Keratinocyte (primary cell): Measurements from ENCODE around the gene SLFN12. TPM values are rescaled to one million over a fixed set of nuclear protein-coding genes. Genes with fewer than 3 reads are reported as not detected.

Experiments used
- DNase-seq: peaks from one replicate; pipeline ENCODE4 v3.0.0-alpha.2; 2011; ENCODE audit warnings: low read depth, missing footprints, low spot score
- FAIRE-seq: peaks from 2 replicates; lab custom pipeline; 2011; peaks lifted over from hg19 to GRCh38; lab: Jason Lieb, UNC
- H2AFZ ChIP-seq: 2 replicates; pipeline ENCODE4 v1.6.0; 2012; ENCODE audit warnings: low read length, control low read depth, inconsistent platforms; ENCODE audit not compliant: control insufficient read depth
- H3K27ac ChIP-seq: 2 replicates; pipeline ENCODE4 v1.5.1; 2011; ENCODE audit warnings: low read length; ENCODE audit not compliant: control insufficient read depth, insufficient read depth
- H3K27me3 ChIP-seq: 3 replicates; pipeline ENCODE4 v1.6.0; 2011; ENCODE audit warnings: low read length; ENCODE audit not compliant: control insufficient read depth, insufficient read depth; ENCODE audit errors: extremely low read depth
- H3K36me3 ChIP-seq, 2 experiments: 2 replicates in 1 of 2; 3 replicates in 1 of 2; pipeline ENCODE4 v1.5.1; 2011; ENCODE audit warnings: low read length in 2 of 2, mild to moderate bottlenecking in 1 of 2; ENCODE audit not compliant: control insufficient read depth in 2 of 2, insufficient read depth in 2 of 2; ENCODE audit errors: extremely low read depth in 1 of 2
- H3K4me1 ChIP-seq: 3 replicates; pipeline ENCODE4 v1.5.1; 2011; ENCODE audit warnings: low read length; ENCODE audit not compliant: control insufficient read depth, insufficient read depth; ENCODE audit errors: extremely low read depth
- H3K4me2 ChIP-seq: 3 replicates; pipeline ENCODE4 v1.6.0; 2011; ENCODE audit warnings: low read depth, low read length; ENCODE audit not compliant: control insufficient read depth, insufficient read depth; ENCODE audit errors: extremely low read depth
- H3K4me3 ChIP-seq, 3 experiments: fragments of 200-600 bp in 1 of 3; sonication (generic) in 1 of 3; 2 replicates in 2 of 3; 3 replicates in 1 of 3; pipeline ENCODE4 v1.5.1; 2011 to 2016; ENCODE audit warnings: low read length in 3 of 3, mild to moderate bottlenecking in 3 of 3, control low read depth in 2 of 3, inconsistent platforms in 1 of 3, low read depth in 1 of 3, mixed read lengths in 1 of 3, mixed run types in 1 of 3, moderate library complexity in 1 of 3; ENCODE audit not compliant: control insufficient read depth in 2 of 3, insufficient read depth in 2 of 3; ENCODE audit errors: extremely low read depth in 1 of 3
- H3K79me2 ChIP-seq: 2 replicates; pipeline ENCODE4 v1.6.0; 2012; ENCODE audit warnings: low read length; ENCODE audit not compliant: control insufficient read depth, insufficient read depth
- H3K9ac ChIP-seq: 3 replicates; pipeline ENCODE4 v1.6.0; 2011; ENCODE audit warnings: low read length; ENCODE audit not compliant: control insufficient read depth, insufficient read depth; ENCODE audit errors: extremely low read depth
- H3K9me1 ChIP-seq: 3 replicates; pipeline ENCODE4 v1.6.0; 2011; ENCODE audit warnings: low read length; ENCODE audit not compliant: control insufficient read depth, insufficient read depth; ENCODE audit errors: extremely low read depth
- H3K9me3 ChIP-seq: 2 replicates; pipeline ENCODE4 v1.5.1; 2012; ENCODE audit warnings: low read depth, low read length; ENCODE audit not compliant: control insufficient read depth
- H4K20me1 ChIP-seq: 3 replicates; pipeline ENCODE4 v1.6.0; 2011; ENCODE audit warnings: low read length; ENCODE audit not compliant: control insufficient read depth, insufficient read depth; ENCODE audit errors: extremely low read depth
- EZH2 ChIP-seq: IDR thresholded peaks from one replicate; pipeline ENCODE4 v1.6.1; 2012; ENCODE audit warnings: inconsistent platforms, mild to moderate bottlenecking, low read length, moderate library complexity
- dilution Hi-C: fragments of 300-500 bp; cut with MboI; formaldehyde crosslinking; loops from one replicate; pipeline ENCODE4 v1.7.0; 2020; ENCODE audit warnings: low sequenced_read_pairs; ENCODE audit not compliant: extremely low pct_ligation_motif_present
- polyA plus RNA-seq, 5 experiments: library from polyadenylated mRNA; depleted of rRNA in 3 of 5; stranded (reverse) in 3 of 5; stranded (forward) in 1 of 5; unstranded in 1 of 5; fragments of >200 nt; gene quantifications; 1 replicate in 1 of 5; 2 replicates in 3 of 5; 3 replicates in 1 of 5; pipeline versions ENCODE4 v1.2.1 to v1.2.3, GENCODE V29; 2011 to 2012; ENCODE audit warnings: missing spikeins in 2 of 5, low read depth in 1 of 5, low replicate concordance in 1 of 5
- TF ChIP-seq, protein P1 (sequence below), 3 experiments: IDR thresholded peaks in 1 of 3; conservative IDR thresholded peaks in 1 of 3; optimal IDR thresholded peaks in 1 of 3; 2 replicates in 2 of 3; 3 replicates in 1 of 3; pipeline versions ENCODE3 to v1.5.1; 2011; ENCODE audit warnings: low read length in 3 of 3, mild to moderate bottlenecking in 3 of 3, moderate library complexity in 2 of 3, control low read depth in 1 of 3, inconsistent platforms in 1 of 3; ENCODE audit not compliant: insufficient read depth in 2 of 3; ENCODE audit errors: extremely low read depth in 1 of 3

The SLFN12 gene
- polyA plus RNA-seq, 1 donor (not counting 4 experiments of a cell fraction or from before 2014, with no cell fraction given), result 15.2 TPM

DNA sequence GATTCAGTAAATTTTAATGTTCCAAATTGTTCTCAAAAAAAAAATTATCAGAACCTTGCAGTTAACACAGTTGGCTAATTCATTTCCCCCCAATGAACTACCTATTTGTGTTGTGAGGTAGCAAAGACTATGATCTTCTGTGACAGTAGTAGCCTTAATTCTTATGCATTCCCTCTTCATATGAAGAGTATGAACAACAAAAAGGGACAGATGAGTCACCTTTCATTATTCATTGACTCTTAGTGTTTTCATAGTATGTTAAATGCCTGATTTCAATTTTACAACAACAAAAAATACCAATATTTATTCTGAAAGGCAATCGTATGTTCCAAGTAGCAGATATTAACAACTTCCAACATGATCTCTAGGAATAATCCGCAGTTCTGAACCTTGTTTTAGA lies 55.2 kb downstream of the SLFN12 start:
- Histone ChIP-seq H3K27ac (no peak overlapping the region), H3K9me1 (no peaks in the 10 kb centered on the region), H3K9ac (no peak overlapping the region), H3K4me2 (no peak overlapping the region), H3K36me3 (no peaks in the 10 kb centered on the region), H3K27me3 (peaks cover 25% of the 10 kb centered on the region), H3K4me3 (no peak overlapping the region), H3K4me1 (peaks cover 3% of the 10 kb centered on the region), H3K79me2 (no peaks in the 10 kb centered on the region), H4K20me1 (no peaks in the 10 kb centered on the region), H3K9me3 (no peaks in the 10 kb centered on the region), H2AFZ (no peak overlapping the region)
- dilution Hi-C loops, result no loop called here
- FAIRE-seq, result no peak
- DNase-seq, result no peak
- TF ChIP-seq, protein P1, sequence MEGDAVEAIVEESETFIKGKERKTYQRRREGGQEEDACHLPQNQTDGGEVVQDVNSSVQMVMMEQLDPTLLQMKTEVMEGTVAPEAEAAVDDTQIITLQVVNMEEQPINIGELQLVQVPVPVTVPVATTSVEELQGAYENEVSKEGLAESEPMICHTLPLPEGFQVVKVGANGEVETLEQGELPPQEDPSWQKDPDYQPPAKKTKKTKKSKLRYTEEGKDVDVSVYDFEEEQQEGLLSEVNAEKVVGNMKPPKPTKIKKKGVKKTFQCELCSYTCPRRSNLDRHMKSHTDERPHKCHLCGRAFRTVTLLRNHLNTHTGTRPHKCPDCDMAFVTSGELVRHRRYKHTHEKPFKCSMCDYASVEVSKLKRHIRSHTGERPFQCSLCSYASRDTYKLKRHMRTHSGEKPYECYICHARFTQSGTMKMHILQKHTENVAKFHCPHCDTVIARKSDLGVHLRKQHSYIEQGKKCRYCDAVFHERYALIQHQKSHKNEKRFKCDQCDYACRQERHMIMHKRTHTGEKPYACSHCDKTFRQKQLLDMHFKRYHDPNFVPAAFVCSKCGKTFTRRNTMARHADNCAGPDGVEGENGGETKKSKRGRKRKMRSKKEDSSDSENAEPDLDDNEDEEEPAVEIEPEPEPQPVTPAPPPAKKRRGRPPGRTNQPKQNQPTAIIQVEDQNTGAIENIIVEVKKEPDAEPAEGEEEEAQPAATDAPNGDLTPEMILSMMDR (optimal IDR thresholded peaks at IDR 0.05 in 1 of 3, IDR thresholded peaks at IDR 0.05 in 1 of 3, conservative IDR thresholded peaks at IDR 0.05 in 1 of 3; ENCODE audit: extremely low read depth in 1 of 3, insufficient read depth in 2 of 3, low read length in 3 of 3), result no peak
- no peak for TF ChIP-seq EZH2

- no peaks in the 10 kb centered on the region for H3K9me3 ChIP-seq
- TF ChIP-seq EZH2, result no peak
- TF ChIP-seq, protein P1 (optimal IDR thresholded peaks at IDR 0.05 in 1 of 3, IDR thresholded peaks at IDR 0.05 in 1 of 3, conservative IDR thresholded peaks at IDR 0.05 in 1 of 3; ENCODE audit: extremely low read depth in 1 of 3, insufficient read depth in 2 of 3, low read length in 3 of 3), result no peak
- H3K4me1 ChIP-seq, result peaks cover 3% of the 10 kb centered on the region
- H3K36me3 ChIP-seq, result no peaks in the 10 kb centered on the region
- dilution Hi-C loops, result no loop called here
- no peak for DNase-seq
- H3K4me3 ChIP-seq, result no peak overlapping the region
- H4K20me1 ChIP-seq, result no peaks in the 10 kb centered on the region
- FAIRE-seq, result no peak
- no peaks in the 10 kb centered on the region for H3K9me1 ChIP-seq
- H3K9ac ChIP-seq, result no peak overlapping the region
- no peak overlapping the region for H3K27ac ChIP-seq
- no peaks in the 10 kb centered on the region for H3K79me2 ChIP-seq
- H3K4me2 ChIP-seq, result no peak overlapping the region
- no peak overlapping the region for H2AFZ ChIP-seq
- H3K27me3 ChIP-seq, result peaks cover 33% of the 10 kb centered on the region
Observed at GRCh38 chr17:35376245-35376644, 56.1 kb downstream of the SLFN12 start.
